A549 treated with AZD9567 at 1 μM for 4 hours (cell line): ENCODE results near the gene NECTIN1. TPM values are rescaled to one million over a fixed set of nuclear protein-coding genes. Genes with fewer than 3 reads are reported as not detected.

Experiments
- total RNA-seq: library from RNA; stranded (reverse); fragments of 200-300 nt; extraction: Qiagen RNA extraction; gene quantifications from 5 replicates; pipeline ENCODE4 v1.2.3, GENCODE V29; 2022; ENCODE audit not compliant: insufficient read depth

NECTIN1 gene, protein sequence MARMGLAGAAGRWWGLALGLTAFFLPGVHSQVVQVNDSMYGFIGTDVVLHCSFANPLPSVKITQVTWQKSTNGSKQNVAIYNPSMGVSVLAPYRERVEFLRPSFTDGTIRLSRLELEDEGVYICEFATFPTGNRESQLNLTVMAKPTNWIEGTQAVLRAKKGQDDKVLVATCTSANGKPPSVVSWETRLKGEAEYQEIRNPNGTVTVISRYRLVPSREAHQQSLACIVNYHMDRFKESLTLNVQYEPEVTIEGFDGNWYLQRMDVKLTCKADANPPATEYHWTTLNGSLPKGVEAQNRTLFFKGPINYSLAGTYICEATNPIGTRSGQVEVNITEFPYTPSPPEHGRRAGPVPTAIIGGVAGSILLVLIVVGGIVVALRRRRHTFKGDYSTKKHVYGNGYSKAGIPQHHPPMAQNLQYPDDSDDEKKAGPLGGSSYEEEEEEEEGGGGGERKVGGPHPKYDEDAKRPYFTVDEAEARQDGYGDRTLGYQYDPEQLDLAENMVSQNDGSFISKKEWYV
- total RNA-seq: 9.3 to 11.5 TPM (median 10.6 TPM) in 5 replicates

DNA sequence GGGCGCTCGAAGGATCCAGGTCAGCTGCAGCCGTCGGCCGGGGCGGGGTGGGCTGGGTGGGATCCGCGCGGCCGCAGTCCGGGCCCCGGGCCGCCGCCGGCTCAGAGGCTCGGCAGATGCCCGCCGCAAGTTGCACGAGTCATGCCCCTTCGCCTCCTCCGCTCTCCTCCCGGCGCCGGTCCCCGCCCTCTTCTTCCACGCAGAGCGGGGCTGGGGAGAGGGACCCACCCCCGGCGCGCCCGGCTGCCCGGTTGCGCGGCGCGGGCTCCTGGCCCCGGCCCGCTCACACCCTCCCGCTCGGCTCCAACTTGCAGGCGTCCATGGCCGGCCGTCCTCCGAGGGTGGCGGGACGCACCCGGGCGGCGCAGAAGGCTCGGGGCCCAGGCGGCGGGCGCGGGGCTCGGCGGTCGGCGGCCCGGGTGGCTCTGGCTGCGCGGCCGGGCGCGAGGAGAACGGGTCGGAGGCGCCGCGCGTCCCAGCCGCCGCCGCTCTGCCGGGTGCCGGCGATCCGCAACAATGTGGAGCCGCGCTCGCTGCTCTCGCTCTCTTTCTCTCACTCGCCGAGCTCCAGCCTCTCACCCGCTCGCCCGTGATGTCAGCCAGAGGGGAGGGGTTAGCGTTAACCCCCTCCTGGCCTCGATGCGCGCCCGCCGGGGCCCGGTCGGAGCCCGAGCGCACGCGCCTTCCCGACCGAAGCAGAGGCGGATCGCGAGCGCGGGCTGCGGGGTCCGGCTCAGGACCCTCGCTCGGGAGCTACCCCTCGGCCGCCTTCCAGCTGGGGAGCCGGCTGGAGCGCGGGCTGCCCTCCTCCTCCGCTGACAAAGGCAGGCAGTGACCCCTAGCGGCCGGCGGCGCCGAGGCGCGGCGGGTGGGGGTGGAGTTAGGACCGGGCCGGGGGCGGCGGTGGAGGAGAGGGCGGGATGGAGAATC, at the start of gene NECTIN1:
Gene NECTIN1 (minus strand): TSS at position 550 of the 930 bp plus-strand sequence. CDS start 647 bp downstream, outside the sequence.

